ENCODE results near the gene NOSIP. TPM values are rescaled to one million over a fixed set of nuclear protein-coding genes. Genes with fewer than 3 reads are reported as not detected.

NOSIP gene
- total and polyA plus RNA-seq, 2 of the 4 experiments (the other 2 are of a cell fraction): 118 to 138 TPM

DNA sequence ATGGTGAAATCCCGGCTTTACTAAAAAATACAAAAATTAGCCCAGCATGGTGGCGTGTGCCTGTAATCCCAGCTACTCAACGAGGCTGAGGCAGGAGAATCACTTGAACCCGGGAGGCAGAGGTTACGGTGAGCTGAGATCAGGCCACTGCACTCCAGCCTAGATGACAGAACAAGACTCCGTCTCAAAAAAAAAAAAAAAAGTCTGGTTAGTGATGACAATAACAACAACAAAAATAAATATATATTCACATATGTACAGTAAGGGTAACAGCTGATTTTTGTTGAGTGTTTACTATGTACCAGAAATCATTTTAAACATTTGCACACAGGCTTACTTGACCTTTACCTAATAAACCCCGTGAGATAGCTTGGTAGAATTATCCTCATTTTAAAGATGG is 36.6 kb upstream of the NOSIP start:
- no peak overlapping the region for H3K14ac ChIP-seq (replicated peaks; ENCODE audit: low read depth, low read length)
- no peak overlapping the region for H2AFZ ChIP-seq (replicated peaks; ENCODE audit: low read length, poor library complexity)
- H3K4ac ChIP-seq (ENCODE audit: low read depth, low read length): no peak overlapping the region
- H3K56ac ChIP-seq (ENCODE audit: extremely low read depth, insufficient read depth, low read length): no peak overlapping the region
- POLR2A ChIA-PET (ENCODE audit: unreplicated experiment): interaction anchor here (0.5 to 0.6 kb wide), 2 partner anchors 19 to 397 kb away, joined by 3 to 6 read pairs; no protein-coding TSS in a partner anchor
- H2BK20ac ChIP-seq (ENCODE audit: low read depth, low read length): no peak overlapping the region
- no TSS peak for BruUV-seq (replicated peaks)
- H3K9ac ChIP-seq (ENCODE audit: low read depth, low read length): no peak overlapping the region
- H4K20me1 ChIP-seq (ENCODE audit: insufficient read depth, low read length): peaks cover 24% of the 10 kb centered on the region
- H3K23ac ChIP-seq (ENCODE audit: low read depth, low read length): no peak overlapping the region
- no peak overlapping the region for H4K8ac ChIP-seq (ENCODE audit: low read depth in 2 of 2, low read length in 2 of 2)
- H3K27me3 ChIP-seq (ENCODE audit: control insufficient read depth, insufficient read depth, low read length): no peaks in the 10 kb centered on the region
- no peak overlapping the region for H3K18ac ChIP-seq (ENCODE audit: low read depth, low read length)
- DNase-seq: no peak
- H3K9me3 ChIP-seq (ENCODE audit: control insufficient read depth, insufficient read depth, low read length): no peaks in the 10 kb centered on the region
- H4K91ac ChIP-seq (ENCODE audit: insufficient read depth, low read depth, low read length): no peak overlapping the region
- peaks cover 32 to 80% of the 10 kb centered on the region in 2 experiments for H3K79me1 ChIP-seq (ENCODE audit: low read depth in 1 of 2, low read length in 2 of 2)
- H3K4me3 ChIP-seq (ENCODE audit: insufficient read depth, low read depth, low read length): no peak overlapping the region
- H3K4me1 ChIP-seq (ENCODE audit: control insufficient read depth, insufficient read depth, low read length): peaks cover 16% of the 10 kb centered on the region
- TF ChIP-seq NFE2L2 (IDR thresholded peaks at IDR 0.05; ENCODE audit: low read depth, low read length) (no peak), SMC3 (IDR thresholded peaks at IDR 0.05; ENCODE audit: low read depth, low read length) (no peak), RFX5 (IDR thresholded peaks at IDR 0.05; ENCODE audit: low read depth, low read length) (no peak), MAFK (IDR thresholded peaks at IDR 0.05; ENCODE audit: low read depth, low read length) (no peak), MXI1 (IDR thresholded peaks at IDR 0.05; ENCODE audit: borderline replicate concordance, low read depth, low read length) (no peak), BHLHE40 (IDR thresholded peaks at IDR 0.05; ENCODE audit: low read depth, low read length) (no peak), MAZ (IDR thresholded peaks at IDR 0.05; ENCODE audit: borderline replicate concordance, low read depth, low read length) (no peak), CHD1 (IDR thresholded peaks at IDR 0.05; ENCODE audit: low read depth, low read length) (no peak), RCOR1 (IDR thresholded peaks at IDR 0.05; ENCODE audit: insufficient replicate concordance, low read length) (no peak), CEBPB (IDR thresholded peaks at IDR 0.05; ENCODE audit: low read depth, low read length) (no peak), RAD21 (IDR thresholded peaks at IDR 0.05; ENCODE audit: low read length) (no peak), POLR2A (IDR thresholded peaks at IDR 0.05; ENCODE audit: low read depth, low read length) (no peak), FOS (IDR thresholded peaks at IDR 0.05; ENCODE audit: low read depth, low read length) (no peak)
- TF ChIP-seq, protein P1, sequence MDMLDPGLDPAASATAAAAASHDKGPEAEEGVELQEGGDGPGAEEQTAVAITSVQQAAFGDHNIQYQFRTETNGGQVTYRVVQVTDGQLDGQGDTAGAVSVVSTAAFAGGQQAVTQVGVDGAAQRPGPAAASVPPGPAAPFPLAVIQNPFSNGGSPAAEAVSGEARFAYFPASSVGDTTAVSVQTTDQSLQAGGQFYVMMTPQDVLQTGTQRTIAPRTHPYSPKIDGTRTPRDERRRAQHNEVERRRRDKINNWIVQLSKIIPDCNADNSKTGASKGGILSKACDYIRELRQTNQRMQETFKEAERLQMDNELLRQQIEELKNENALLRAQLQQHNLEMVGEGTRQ (IDR thresholded peaks at IDR 0.05; ENCODE audit: low read depth, low read length): no peak
- TF ChIP-seq, protein P2, sequence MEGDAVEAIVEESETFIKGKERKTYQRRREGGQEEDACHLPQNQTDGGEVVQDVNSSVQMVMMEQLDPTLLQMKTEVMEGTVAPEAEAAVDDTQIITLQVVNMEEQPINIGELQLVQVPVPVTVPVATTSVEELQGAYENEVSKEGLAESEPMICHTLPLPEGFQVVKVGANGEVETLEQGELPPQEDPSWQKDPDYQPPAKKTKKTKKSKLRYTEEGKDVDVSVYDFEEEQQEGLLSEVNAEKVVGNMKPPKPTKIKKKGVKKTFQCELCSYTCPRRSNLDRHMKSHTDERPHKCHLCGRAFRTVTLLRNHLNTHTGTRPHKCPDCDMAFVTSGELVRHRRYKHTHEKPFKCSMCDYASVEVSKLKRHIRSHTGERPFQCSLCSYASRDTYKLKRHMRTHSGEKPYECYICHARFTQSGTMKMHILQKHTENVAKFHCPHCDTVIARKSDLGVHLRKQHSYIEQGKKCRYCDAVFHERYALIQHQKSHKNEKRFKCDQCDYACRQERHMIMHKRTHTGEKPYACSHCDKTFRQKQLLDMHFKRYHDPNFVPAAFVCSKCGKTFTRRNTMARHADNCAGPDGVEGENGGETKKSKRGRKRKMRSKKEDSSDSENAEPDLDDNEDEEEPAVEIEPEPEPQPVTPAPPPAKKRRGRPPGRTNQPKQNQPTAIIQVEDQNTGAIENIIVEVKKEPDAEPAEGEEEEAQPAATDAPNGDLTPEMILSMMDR (conservative IDR thresholded peaks at IDR 0.05; ENCODE audit: low read depth, low read length): no peak
- TF ChIP-seq, protein P3, sequence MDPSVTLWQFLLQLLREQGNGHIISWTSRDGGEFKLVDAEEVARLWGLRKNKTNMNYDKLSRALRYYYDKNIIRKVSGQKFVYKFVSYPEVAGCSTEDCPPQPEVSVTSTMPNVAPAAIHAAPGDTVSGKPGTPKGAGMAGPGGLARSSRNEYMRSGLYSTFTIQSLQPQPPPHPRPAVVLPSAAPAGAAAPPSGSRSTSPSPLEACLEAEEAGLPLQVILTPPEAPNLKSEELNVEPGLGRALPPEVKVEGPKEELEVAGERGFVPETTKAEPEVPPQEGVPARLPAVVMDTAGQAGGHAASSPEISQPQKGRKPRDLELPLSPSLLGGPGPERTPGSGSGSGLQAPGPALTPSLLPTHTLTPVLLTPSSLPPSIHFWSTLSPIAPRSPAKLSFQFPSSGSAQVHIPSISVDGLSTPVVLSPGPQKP (IDR thresholded peaks at IDR 0.05; ENCODE audit: borderline replicate concordance, low read depth, low read length): no peak
- no peak overlapping the region for H4K5ac ChIP-seq (ENCODE audit: low read depth, low read length)
- peaks cover 10% of the 10 kb centered on the region for H3K9me1 ChIP-seq (ENCODE audit: insufficient read depth, low read length)
- H2BK5ac ChIP-seq (ENCODE audit: low read depth, low read length, poor library complexity, severe bottlenecking): no peak overlapping the region
- H3K27ac ChIP-seq (ENCODE audit: insufficient read depth, low read length): no peak overlapping the region
- H2BK15ac ChIP-seq (ENCODE audit: low read depth, low read length): no peak overlapping the region
- intact Hi-C loops (cut with micrococcal nuclease): no loop called here
- CTCF ChIA-PET: no interaction called here
- dilution Hi-C loops (cut with HindIII; ENCODE audit: low sequenced_read_pairs, unreplicated experiment): no loop called here
- no peak overlapping the region for H2AK5ac ChIP-seq (ENCODE audit: low read depth, low read length)
- H2BK120ac ChIP-seq (ENCODE audit: low read depth, low read length): no peak overlapping the region
- whole genome bisulfite sequencing, 2 experiments (ENCODE audit: extremely low coverage in 2 of 2, insufficient read length in 1 of 2): 100% methylated on average over 1 of the region's 7 CpGs; no CpG with 5 or more reads in 1 of the 2 experiments
- in situ Hi-C loops (cut with MboI; ENCODE audit: low sequenced_read_pairs): no loop called here
- no peak overlapping the region for H2AK9ac ChIP-seq (replicated peaks; ENCODE audit: low read depth, low read length, poor library complexity)
- peaks cover 43% of the 10 kb centered on the region for H3K36me3 ChIP-seq (ENCODE audit: control insufficient read depth, insufficient read depth, low read length)
- no peak overlapping the region for H3K4me2 ChIP-seq (ENCODE audit: low read depth, low read length)
- no peak for ATAC-seq (ENCODE audit: low read depth)

Measured in IMR-90 (cell line).